Inflammatory macrophage (primary cell): ENCODE results near the gene ZDHHC20.
A peak's percentile ranks its signal among the peaks of the same experiment; 100 is the strongest.

Experiments
- DNase-seq, 2 donors: peaks; one replicate each; pipeline ENCODE4 v3.0.0-alpha.2; 2020 to 2022
- total RNA-seq, 18 experiments: gene quantifications; one replicate each; lab custom pipeline; 2026; ENCODE audit warnings: mixed read lengths in 6 of 18, inconsistent platforms in 2 of 18; lab: John Stamatoyannopoulos, UW

Gene ZDHHC20, protein sequence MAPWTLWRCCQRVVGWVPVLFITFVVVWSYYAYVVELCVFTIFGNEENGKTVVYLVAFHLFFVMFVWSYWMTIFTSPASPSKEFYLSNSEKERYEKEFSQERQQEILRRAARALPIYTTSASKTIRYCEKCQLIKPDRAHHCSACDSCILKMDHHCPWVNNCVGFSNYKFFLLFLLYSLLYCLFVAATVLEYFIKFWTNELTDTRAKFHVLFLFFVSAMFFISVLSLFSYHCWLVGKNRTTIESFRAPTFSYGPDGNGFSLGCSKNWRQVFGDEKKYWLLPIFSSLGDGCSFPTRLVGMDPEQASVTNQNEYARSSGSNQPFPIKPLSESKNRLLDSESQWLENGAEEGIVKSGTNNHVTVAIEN
- total RNA-seq = 111 to 331 (median 214) reads per million in 18 experiments

DNA sequence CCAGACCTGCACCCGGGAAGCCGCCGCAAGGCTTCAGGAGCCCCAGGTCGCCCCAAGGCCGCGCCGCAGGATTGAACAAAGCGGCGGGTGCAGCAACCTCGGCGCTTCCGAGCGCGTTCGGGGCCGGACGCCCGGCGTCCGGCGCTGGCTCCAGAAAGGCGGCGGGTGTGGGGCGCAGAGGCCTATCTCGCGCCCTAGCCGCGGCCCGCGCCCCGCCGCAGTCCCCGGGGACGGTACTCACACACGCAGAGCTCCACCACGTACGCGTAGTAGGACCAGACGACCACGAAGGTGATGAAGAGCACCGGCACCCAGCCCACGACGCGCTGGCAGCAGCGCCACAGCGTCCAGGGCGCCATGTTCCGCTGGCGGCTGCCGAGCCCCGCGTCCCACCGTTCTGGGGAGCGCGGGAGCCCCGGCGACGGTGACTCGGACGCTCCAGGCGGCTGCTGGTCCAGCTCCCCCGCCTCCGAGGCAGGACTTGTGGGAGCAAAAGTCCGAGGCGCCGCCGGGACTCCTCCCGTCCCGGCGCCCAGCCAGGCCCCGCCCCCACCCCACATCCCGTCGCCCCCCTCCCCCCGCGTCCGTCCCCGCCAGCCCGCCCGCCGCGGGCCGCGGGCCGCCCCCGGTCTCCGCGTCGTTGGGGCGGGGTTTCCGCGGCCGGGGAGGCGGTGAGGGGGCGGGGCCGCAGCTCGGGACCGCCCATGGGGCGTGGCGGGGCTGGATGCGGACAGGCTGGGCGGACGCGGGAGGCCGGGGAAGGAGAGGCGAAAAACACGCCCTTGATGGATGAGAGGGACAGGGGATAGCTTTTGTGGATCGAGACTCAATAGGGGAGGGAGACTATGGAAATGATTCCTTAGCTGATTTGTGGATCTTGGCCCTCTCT lies at the start of gene ZDHHC20:
Gene ZDHHC20, minus strand, starts transcription at position 491 of the 889 bp plus-strand sequence. Its CDS starts 132 bp downstream, at position 359.
- DNase-seq = peak; percentile 90 to 92

DNA sequence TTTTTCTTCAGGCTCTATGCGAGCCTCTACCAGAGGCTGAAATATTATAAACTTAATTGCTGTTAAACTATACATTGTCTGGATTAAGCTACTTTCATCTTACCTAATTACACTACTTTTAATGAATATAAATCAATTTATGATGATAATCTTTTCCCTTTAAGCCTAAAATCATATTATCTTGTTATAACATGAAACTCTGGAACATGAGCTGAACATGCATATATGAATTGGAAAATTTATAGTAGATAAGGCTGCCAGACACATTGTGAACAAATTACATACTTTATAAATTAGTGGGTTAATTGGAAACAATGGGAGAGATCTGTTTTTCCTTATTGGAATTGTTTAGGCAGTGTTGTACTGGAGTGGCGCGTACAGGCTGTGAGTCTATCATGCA lies 45.3 kb upstream of the ZDHHC20 start:
- DNase-seq = no peak

DNA sequence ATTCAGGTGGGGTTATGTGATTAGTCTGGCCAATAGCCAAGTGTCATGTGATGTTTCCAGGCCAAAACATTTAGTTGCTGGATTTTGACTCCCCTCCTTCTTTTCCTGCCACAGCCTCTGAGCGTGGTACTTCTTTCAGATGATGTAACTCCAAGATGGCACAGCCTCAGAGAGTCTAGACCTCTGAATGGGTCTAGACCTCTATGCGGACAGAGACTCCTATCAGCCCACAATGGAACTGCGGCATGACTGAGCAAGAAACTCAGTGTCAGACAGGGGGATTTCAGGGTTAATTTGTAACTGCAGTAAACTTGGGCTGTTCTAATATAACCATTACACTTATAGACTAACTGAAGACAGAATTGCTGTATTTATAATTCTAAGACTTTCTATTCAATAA lies 42.6 kb upstream of the ZDHHC20 start:
- DNase-seq = no peak

DNA sequence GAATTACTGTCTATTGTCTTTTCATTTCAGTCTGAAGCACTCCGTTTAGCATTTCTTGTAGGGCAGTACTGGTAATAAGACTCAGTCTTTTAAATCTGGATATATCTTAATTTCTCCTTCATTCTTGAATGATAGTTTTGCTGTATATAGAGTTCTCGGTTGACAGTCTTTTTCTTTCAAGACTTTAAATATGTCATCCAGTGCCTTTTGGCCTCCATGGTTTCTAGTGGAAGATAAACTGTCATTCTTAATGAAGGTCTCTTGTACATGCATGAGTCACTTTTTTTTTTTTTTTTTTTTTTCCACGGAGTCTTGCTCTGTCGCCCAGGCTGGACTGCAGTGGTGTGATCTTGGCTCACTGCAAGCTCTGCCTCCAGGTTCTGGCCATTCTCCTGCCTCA lies 27.2 kb upstream of the ZDHHC20 start:
- no peak for DNase-seq

DNA sequence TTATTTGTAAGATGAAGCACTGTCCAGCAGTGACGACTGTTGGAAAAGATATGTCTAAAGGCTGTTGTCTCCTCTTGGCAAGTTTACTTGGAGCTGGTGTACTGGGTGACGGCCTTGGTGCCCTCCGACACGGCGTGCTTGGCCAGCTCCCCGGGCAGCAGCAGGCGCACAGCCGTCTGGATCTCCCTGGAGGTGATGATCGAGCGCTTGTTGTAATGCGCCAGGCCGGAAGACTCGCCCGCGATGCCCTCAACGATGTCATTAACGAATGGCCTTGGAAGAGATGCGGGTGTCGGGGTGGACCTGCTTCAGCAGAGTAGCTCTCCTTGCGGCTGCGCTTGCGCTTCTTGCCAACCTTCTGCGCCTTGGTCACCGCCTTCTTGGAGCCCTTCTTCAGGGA lies 24.6 kb upstream of the ZDHHC20 start:
- no peak for DNase-seq

DNA sequence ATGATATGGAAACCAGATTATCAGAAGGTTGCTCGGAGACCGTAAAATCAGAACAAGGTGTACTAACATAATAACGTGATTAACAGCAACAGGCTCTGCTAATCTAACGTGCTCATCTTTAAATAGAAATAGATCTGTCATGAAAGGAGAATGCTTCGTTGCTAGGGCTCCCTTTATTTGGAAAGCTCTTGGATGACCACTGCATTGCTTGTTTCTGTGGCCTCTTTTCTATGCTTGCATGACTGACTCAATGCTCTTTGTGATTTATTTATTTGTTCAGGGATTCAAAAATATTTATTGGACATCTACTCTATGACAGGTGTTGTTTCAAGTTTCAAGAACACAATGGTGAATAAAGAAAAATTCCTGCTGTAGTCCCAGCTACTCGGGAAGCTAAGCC lies 22.3 kb upstream of the ZDHHC20 start:
- DNase-seq = no peak

DNA sequence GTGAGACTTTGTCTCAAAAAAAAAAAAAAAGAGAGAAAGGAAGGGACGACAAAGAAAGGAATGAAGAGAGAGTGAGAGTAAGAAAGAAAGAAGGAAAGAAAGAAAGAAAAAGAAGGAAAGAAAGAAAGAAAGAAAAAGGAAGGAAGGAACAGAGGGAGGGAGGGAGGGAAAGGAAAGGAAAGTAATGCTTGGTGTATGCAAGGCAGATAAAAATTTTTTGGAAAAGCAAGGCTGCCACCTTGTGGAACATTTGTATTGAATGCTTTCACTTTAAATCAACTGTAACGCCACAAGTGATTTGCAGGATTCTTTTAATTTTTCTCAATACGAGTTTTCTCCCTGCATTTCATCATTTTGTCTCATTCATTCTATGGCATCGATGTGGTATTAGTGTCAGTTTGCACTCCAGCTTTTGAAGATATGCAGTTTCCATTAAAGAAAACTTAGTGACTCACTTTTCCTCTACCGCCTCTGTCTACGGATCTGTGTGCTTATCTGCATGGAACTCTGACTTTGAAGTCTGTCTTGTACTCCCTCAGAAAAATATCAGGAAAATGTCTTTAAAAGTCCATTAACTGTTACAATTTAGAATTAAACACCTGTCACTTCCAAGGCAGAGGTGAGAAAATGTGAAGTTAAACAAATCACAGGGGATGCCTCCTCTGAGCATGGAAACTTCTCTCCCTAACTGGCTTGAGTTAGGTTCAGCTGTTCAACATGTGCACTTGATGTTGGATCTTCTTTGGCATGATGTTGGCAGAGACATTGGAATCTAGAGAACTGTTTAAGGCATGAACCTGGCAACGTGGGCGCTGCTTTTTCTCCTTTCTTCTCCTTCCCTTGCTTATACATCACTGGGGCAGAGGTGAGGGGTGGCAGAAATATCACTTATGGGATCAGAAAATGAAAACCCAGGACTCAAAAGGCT lies 20.0 kb upstream of the ZDHHC20 start:
- peak; percentile 78 to 83 for DNase-seq

DNA sequence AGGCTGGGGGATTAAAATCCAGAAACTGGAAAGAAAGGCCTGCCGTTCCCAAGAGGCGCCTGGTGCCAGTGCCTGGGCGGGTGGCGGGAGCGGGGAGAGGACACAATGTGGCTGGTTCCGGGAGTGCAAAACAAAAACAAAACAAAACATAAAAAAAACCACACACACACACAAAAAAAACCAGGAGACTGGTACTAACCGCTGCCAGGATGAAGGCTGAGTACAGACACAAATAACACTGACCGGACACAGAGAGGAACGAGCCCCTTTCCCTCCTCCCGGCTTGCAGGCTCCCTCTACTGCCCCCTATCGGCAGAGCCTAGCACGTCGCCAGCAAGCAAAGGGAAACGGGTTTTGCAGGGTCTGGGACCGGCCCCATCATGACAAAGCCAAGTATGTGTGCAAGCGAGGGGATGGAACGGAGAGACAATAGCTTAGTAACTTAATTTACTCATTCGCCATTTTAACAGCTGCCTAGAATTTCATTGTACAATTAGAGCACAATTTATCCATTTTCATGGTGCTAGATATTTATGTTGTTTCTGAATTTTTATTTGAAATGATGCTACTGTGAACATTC lies 17.9 kb upstream of the ZDHHC20 start:
- peak; percentile 88 to 89 for DNase-seq

DNA sequence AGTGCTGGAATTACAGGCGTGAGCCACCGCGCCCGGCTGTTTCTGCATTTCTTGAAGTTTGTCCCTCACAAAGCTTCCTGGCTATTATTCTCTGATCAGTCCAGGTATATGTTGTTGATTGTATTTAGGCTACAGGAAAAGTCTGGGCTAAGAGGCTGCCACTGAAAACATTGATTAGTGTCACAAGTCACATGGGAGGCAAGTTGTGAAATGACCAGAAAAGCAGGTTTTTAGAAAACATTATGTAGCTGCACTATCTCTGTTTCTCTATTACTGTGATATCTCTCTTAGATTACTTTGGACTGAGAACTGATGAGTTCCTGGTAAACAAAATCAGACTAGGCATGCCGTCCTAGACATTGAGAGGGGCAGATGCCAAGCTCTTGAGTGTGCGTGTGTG lies 16.0 kb upstream of the ZDHHC20 start:
- no peak for DNase-seq

DNA sequence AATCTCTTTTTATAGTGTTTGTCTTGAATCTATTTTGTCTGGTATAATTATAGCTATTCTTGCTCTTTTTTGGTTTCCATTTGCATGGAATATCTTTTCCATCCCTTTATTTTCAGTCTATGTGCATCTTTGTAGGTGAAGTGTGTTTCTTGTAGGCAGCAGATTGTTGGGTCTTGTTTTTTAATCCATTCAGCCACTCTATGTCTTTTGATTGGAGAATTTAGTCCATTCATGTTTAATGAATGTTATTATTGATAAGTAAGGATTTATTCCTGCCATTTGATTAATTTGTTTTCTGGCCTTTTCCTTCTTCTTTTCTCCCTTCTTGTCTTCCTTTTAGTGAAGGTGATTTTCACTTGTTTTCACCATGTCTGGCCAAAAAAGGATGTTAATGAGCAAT lies 11.7 kb upstream of the ZDHHC20 start:
- DNase-seq = no peak

DNA sequence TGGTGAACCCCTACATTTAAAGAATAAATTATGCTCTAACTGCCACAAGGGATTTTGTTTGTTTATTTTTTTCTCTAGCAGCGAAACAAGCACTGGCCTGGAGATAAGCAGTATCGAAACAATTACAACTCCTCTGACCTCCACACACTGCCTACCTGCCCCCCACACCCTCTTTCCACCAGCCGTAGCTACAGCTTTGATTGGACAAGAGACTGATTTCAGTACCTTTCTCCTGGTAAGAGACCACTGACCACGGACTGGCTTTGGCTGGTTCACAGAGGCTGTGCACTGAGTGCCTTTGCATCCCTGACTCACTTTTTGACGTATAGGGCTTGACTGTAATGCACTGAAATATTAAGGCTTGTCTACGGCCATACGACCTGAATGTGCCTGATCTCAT lies 7.4 kb upstream of the ZDHHC20 start:
- DNase-seq = no peak

DNA sequence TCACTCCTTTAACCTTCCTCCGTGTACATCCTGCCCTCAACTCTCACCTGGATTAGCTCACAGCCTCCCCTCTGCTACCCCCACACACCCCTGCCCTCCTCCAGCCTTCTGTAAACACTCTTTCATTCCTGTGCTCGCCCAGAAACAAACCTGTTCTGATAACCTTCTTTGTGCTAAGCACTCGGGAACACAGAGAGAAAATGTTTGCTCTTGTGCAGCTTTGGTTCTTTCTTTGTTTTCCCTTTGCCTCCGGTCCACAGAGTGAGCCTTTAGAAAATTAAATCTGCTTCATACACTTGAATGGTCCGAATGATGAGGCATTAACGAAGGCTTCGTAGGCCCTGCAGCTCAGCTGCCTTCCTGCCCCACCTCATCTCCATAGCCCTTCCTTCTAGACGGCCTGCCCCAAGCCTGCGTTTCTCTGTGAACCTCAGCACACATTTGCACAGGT lies 6.6 kb upstream of the ZDHHC20 start:
- no peak for DNase-seq

DNA sequence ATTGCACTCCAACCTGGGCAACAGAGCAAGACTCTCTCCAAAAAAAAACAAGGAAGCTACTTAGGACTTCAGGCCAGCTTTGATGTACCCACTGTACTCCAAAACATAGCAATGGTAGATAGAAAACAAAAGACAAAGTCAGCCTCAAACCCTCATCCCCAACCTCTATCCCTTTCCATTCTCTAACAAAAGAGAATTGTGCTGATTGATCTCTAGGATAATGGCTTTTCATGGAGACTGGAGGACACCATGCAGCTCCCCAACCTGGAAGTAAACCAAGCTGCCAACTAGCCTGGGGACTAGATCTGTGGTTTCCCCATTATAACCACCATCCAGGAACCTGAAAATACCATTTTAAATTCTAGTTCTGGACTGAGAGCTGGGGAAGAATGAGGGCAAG lies 4.3 kb upstream of the ZDHHC20 start:
- DNase-seq = no peak

DNA sequence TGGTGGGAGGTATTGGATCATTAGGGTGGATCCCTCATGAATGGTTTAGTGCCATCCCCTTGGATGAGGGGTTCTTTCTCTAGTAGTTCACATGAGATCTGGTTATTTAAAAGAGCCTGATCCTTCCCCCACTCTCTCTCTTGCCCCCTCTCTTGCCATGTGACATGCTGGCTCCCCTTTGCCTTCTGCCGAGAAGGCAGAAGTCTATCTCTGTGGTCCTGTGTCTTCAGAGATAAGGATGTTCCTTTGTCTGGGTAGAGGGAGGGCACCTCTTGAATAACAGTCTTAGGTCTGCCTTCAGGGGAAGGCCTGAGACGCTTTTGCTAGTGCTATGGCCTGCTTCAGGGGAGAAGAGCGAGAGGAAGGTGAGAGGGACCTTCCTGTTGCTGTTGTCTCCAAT lies 2.0 kb upstream of the ZDHHC20 start:
- no peak for DNase-seq

DNA sequence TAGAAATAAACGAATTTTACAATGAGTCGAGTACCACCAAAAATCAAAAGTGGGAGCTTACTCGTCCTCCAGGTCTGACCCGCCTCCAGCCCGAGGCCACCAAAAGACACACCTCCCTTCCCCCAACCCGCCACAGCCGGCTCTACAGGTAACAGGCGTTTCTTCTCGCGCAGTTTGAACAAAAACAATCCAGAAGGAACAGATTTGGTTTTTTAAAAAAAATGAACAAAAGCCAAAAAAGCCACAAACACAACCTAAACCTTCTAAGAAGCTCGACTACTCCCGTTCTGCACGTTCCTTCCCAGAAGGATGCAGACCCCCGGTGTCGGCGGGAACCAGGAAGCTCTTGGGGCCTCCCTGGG lies 671 bp downstream of the ZDHHC20 start:
- no peak for DNase-seq

DNA sequence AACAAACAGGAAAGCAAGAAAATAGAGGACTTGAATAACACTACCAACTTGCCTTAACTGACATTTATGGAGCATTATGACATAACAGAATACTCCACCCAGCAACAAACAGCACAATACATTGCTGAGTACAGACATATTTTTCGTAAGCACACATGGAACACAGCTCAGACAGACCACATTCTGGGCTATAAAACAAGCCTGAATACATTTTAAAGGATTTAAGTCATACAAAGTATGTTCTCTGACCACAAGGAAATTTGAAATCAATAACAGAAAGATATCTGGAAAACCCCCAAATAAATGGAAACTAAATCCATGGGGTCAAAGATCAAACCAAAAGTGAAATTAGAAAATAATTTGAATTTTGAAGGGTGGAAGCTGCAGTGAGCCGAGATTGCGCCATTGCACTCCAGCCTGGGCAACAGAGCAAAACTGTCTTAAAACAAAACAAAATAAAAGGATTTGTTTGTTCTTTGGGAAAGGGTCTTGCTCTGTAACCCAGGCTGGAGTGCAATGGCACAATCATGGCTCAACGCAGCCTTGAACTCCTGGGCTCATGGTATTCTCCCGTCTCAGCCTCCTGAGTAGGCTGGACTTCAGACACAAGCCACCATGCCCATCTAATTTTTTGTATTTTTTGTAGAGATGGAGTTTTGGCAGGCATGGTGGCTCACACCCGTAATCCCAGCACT lies 5.6 kb downstream of the ZDHHC20 start:
- DNase-seq = no peak

DNA sequence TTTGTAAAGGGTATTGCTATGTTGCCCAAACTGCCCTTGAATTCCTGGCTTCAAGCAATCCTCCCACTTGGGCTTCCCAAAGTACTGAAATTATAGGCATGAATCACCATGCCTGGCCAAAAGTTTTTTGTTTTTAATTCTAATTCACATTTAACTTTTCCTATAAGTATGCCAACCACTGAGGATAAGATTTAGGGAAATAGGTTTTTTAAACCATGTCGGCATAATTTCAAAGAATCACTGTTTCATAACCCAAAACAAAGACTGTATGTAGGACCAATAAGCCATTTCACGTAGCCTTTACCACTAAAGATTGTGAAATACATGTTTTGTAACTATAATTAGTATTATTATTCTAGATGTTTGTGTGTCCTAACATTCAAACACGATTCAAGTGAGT lies 8.2 kb downstream of the ZDHHC20 start:
- DNase-seq = peak in 1 of 2 donors; percentile 72

DNA sequence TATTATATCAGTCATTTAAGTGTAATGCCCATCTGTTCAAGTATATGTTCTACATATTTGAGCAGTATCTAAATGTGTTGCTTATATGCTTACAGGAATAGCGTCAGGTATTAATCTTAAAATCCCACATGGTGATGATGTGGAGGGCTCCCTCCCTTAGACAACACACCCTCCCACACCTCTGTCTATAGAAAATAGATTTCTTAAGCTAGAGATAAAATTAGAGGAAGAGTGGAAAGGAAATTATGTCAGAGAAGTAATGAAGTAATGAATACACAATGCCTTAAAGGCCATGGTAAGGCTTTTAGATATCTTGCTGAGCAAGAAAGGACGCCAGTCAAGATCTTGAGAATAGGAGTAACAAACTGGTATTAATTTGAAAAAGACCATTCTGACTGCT lies 12.4 kb downstream of the ZDHHC20 start:
- peak in 1 of 2 donors; percentile 28 for DNase-seq

DNA sequence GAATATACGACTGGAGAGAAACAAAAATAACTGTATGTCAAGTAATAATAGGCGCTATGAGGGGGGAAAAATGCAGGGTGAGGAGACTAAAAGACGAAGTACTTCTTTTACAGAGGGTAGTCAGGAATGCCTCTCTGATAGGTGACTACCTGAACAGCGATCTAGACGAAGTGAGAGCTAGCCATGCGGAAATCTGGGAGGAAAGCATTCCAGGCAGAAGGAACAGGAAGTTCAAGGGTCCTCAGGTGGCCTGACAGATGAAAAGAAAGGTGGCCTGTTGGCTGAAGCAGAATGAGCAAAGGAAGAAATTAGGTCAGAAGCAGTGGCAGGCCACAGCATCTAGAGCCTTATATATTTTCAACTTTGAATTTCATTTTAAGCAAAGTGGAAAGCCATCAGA lies 13.3 kb downstream of the ZDHHC20 start:
- no peak for DNase-seq

DNA sequence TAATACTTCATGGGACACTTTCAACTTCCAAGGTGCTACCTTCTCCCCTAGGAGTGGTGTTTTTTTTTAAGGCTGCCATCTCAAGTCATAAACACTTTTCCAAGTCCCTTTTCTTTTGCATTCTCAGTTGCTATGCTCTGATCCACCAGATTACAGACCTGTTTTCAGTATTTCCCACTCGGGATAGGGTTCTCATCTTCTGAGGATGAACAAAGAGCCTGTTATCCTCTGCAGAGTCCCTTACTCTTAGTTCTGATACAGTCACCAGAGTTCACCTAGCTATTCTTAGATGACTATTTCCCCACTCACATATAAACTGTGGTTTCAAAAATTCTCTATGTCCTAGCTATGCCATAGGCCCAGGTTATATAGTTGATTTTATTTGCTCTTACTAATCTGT lies 15.9 kb downstream of the ZDHHC20 start:
- DNase-seq = no peak

DNA sequence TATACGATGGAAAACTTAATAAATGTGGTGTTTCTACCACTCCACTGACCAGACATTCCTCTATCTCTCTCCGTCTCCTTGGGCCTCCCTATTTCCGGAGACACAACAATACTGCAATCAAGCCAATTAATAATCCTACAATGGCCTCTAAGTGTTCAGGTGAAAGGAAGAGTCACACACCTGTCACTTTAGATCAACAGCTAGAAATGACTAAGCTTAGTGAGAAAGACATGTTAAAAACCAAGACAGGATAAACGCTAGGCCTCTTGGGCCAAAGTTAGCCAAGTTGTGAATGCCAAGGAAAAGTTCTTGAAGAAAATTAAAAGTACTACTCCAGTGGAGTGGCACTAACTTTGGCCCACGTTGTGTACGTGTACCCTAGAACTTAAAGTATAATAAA lies 22.5 kb downstream of the ZDHHC20 start:
- DNase-seq = no peak
